ENCODE measurements around the gene TBL3.

TBL3 gene

GRCh38 chr16:1941162-1942046 lies 30.4 kb upstream of the TBL3 start:
- TF ChIP-seq, protein P1, sequence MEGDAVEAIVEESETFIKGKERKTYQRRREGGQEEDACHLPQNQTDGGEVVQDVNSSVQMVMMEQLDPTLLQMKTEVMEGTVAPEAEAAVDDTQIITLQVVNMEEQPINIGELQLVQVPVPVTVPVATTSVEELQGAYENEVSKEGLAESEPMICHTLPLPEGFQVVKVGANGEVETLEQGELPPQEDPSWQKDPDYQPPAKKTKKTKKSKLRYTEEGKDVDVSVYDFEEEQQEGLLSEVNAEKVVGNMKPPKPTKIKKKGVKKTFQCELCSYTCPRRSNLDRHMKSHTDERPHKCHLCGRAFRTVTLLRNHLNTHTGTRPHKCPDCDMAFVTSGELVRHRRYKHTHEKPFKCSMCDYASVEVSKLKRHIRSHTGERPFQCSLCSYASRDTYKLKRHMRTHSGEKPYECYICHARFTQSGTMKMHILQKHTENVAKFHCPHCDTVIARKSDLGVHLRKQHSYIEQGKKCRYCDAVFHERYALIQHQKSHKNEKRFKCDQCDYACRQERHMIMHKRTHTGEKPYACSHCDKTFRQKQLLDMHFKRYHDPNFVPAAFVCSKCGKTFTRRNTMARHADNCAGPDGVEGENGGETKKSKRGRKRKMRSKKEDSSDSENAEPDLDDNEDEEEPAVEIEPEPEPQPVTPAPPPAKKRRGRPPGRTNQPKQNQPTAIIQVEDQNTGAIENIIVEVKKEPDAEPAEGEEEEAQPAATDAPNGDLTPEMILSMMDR (IDR thresholded peaks at IDR 0.05): no peak
- no peaks in the 10 kb centered on the region for H3K27me3 ChIP-seq
- peaks cover 40 to 46% (median 46%) of the 10 kb centered on the region in 3 donors for H3K36me3 ChIP-seq
- no peaks in the 10 kb centered on the region for H3K9me3 ChIP-seq
- peak overlapping the region; percentile 82 to 92 for H3K4me3 ChIP-seq
- intact Hi-C loops (cut with DNase I; ENCODE audit: low total_unique reads): no loop called here
- peak overlapping the region; percentile 85 to 88 for H3K27ac ChIP-seq
- peak in 1 of 2 donors; percentile 63 for DNase-seq
- H3K4me1 ChIP-seq: peaks cover 6 to 21% (median 14%) of the 10 kb centered on the region in 4 donors

GRCh38 chr16:1942047-1942809 lies 29.6 kb upstream of the TBL3 start:
- intact Hi-C loops (cut with DNase I; ENCODE audit: low total_unique reads): no loop called here
- TF ChIP-seq, protein P1 (IDR thresholded peaks at IDR 0.05): no peak
- Histone ChIP-seq H3K36me3 (peaks cover 36 to 42% (median 40%) of the 10 kb centered on the region in 3 donors), H3K27ac (peak overlapping the region; percentile 85 to 88), H3K4me3 (peak overlapping the region; percentile 82 to 92), H3K4me1 (peaks cover 6 to 21% (median 14%) of the 10 kb centered on the region in 4 donors), H3K27me3 (no peaks in the 10 kb centered on the region), H3K9me3 (no peaks in the 10 kb centered on the region)
- DNase-seq: peak in 1 of 2 donors; percentile 86

DNA sequence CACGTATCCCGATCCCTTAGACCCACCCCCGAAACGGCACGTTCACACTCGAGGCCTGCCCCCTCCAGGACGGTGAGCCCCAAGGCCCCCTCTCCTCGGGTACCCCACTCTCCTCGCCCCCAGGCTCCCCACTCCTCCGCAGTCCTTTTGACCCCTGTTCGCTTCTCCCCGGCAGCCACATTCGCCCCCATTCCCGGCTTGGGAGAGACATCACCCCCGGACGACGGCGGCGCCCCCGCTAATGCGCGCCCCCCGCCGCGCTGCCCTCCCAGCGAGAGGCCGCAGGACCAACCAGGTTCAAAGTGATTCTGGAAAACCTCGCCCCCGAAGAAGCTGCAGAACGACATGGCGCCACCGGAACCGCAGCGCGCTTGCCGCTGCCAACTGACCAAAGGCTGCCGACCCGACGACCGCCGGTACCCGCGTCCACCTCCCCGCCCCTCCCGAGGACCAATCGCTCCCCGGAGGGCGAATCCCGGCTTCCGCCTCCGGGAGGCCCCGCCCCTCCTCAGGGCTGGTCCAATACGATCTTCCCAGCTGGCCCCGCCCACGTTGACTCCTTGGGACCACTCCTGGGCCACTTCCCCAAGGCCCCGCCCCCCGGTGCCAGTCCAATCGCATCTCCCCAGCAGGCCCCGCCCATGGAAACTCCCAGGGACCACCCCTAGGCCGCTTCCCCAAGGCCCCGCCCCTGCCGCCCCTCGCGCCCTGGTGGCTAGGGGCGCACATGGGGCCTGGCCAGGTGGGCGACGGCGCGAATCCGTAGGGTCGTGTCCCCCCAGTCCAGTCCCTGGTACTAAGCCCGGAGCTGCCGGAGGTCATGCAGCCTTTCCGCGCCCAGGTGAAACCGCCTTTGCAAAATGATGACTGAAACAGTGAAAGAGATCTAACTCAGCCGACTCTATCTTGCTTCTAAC lies 28.8 kb upstream of the TBL3 start, which contains the start of gene MSRB1:
Gene MSRB1, minus strand, starts transcription at position 390 of the 917 bp plus-strand sequence. Its CDS starts 43 bp downstream, at position 347.
- Histone ChIP-seq H3K27ac (peak within 1 kb of the TSS; percentile 85 to 88), H3K4me3 (peak within 1 kb of the TSS; percentile 82 to 92), H3K27me3 (no peaks in the 10 kb centered on the region), H3K4me1 (peaks cover 6 to 21% (median 14%) of the 10 kb centered on the region in 4 donors), H3K36me3 (peaks cover 27 to 33% (median 32%) of the 10 kb centered on the region in 3 donors), H3K9me3 (no peaks in the 10 kb centered on the region)
- DNase-seq: peak; percentile 100
- TF ChIP-seq, protein P1 (IDR thresholded peaks at IDR 0.05): no peak
- intact Hi-C loops (cut with DNase I; ENCODE audit: low total_unique reads): no loop called here

DNA sequence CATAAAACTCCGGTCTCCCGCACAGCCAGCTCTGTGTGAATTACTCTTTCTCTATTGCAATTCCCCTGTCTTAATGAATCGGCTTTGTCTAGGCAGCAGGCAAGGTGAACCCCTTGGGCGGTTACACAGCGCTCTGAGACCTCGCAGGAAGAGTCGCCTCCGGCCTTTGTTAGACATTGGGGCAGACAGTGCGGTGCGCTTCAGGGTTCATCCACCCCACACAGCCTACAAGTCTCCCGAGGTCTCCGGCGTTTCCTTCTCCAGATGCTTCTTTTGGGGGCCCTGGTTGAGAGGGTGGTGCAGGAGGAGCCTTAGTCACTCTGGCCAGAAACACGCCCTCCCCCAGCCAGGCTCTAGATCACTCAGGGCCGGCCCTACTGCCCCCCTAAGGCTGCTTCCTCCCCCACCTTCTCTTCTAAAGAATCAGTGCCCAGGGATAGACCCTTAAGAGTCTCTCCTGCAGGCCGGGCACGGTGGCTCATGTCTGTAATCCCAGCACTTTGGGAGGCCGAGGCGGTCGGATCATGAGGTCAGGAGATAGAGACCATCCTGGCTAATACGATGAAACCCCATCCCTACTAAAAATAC lies 27.1 kb upstream of the TBL3 start:
- H3K9me3 ChIP-seq: no peaks in the 10 kb centered on the region
- intact Hi-C loops (cut with DNase I; ENCODE audit: low total_unique reads): no loop called here
- no peak overlapping the region for H3K4me3 ChIP-seq
- H3K27me3 ChIP-seq: no peaks in the 10 kb centered on the region
- H3K4me1 ChIP-seq: peaks cover 6 to 21% (median 14%) of the 10 kb centered on the region in 4 donors
- H3K36me3 ChIP-seq: peaks cover 11 to 17% (median 16%) of the 10 kb centered on the region in 3 donors
- no peak for DNase-seq
- no peak overlapping the region for H3K27ac ChIP-seq
- TF ChIP-seq, protein P1 (IDR thresholded peaks at IDR 0.05): no peak

Measured in tibial artery (tissue), 4 donors.